Measurements from ENCODE around the gene ARHGDIG. TPM values are rescaled to one million over a fixed set of nuclear protein-coding genes. Genes with fewer than 3 reads are reported as not detected.

ARHGDIG gene
- total RNA-seq, 1 donor from 2014 or later = not detected

DNA sequence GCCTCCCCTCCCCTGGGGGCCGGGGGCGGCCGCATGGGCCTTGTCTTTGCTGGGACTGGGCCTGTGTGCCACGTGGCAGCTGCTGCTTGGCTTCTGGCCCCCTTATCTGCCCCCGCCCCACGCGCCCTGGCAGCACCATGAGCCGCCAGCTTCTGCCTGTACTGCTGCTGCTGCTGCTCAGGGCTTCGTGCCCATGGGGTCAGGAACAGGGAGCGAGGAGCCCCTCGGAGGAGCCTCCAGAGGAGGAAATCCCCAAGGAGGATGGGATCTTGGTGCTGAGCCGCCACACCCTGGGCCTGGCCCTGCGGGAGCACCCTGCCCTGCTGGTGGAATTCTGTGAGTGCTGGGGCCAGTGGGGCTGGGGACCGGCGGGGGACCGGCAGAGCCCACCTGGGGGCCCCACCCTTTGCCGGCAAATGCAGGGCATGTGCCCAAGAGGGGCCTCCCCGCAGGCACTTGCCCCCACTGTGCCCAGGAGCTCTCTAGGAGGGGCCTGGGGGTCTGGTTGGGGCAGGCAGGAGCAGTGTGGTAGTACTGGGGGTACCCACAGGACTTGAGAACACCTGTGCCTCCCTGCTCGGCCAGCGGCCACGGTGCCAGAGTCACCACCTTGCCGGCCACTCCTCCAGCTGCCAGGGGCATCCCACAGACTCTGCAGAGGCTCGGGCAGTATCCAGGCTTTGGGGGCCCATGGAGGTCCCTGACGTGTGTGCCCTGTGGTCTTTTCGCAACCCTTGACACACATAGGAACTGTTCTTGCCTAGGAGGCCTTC lies 2.8 kb downstream of the ARHGDIG start, which contains the start of gene PDIA2:
Gene PDIA2, plus strand, starts transcription at position 132 of the 773 bp plus-strand sequence. Its CDS starts 6 bp downstream, at position 138.
- no peak within 1 kb of the TSS for H3K4me3 ChIP-seq
- intact Hi-C loops (cut with DNase I) = no loop called here
- ATAC-seq (no peak), DNase-seq (no peak)
- TF ChIP-seq, protein P1, sequence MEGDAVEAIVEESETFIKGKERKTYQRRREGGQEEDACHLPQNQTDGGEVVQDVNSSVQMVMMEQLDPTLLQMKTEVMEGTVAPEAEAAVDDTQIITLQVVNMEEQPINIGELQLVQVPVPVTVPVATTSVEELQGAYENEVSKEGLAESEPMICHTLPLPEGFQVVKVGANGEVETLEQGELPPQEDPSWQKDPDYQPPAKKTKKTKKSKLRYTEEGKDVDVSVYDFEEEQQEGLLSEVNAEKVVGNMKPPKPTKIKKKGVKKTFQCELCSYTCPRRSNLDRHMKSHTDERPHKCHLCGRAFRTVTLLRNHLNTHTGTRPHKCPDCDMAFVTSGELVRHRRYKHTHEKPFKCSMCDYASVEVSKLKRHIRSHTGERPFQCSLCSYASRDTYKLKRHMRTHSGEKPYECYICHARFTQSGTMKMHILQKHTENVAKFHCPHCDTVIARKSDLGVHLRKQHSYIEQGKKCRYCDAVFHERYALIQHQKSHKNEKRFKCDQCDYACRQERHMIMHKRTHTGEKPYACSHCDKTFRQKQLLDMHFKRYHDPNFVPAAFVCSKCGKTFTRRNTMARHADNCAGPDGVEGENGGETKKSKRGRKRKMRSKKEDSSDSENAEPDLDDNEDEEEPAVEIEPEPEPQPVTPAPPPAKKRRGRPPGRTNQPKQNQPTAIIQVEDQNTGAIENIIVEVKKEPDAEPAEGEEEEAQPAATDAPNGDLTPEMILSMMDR (IDR thresholded peaks at IDR 0.05) = no peak
- no peaks in the 10 kb centered on the region for H3K9me3 ChIP-seq
- H3K27ac ChIP-seq = no peak within 1 kb of the TSS
- peaks cover 31% of the 10 kb centered on the region for H3K27me3 ChIP-seq (ENCODE audit: low read depth)
- peaks cover 13% of the 10 kb centered on the region for H3K36me3 ChIP-seq
- peaks cover 7% of the 10 kb centered on the region for H3K4me1 ChIP-seq

DNA sequence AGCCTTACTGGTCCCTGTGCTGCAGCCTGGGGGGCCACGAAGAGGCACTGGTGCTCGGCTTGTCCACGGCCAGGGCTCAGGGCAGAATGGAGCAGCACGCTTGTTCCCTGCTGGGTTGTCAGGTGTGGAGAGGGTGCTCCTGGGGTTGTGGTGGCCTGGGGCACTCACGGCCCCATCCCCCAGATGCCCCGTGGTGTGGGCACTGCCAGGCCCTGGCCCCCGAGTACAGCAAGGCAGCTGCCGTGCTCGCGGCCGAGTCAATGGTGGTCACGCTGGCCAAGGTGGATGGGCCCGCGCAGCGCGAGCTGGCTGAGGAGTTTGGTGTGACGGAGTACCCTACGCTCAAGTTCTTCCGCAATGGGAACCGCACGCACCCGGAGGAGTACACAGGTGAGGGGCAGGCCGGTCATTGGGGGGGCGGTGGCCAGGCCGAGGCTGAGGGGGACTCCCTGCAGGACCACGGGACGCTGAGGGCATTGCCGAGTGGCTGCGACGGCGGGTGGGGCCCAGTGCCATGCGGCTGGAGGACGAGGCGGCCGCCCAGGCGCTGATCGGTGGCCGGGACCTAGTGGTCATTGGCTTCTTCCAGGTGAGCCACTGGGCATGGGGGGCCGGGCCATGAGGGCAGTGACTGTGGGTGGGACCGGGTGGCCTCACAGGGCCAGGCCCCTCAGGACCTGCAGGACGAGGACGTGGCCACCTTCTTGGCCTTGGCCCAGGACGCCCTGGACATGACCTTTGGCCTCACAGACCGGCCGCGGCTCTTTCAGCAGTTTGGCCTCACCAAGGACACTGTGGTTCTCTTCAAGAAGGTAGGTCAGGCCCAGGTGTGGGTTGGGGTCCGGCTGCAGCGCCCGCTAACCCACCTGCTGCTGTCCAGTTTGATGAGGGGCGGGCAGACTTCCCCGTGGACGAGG lies 4.1 kb downstream of the ARHGDIG start:
- DNase-seq (no peak), ATAC-seq (no peak)
- TF ChIP-seq, protein P1 (IDR thresholded peaks at IDR 0.05) = no peak
- H3K27ac ChIP-seq = no peak overlapping the region
- no peak overlapping the region for H3K4me3 ChIP-seq
- H3K4me1 ChIP-seq = peaks cover 7% of the 10 kb centered on the region
- no peaks in the 10 kb centered on the region for H3K9me3 ChIP-seq
- intact Hi-C loops (cut with DNase I) = no loop called here
- peaks cover 24% of the 10 kb centered on the region for H3K36me3 ChIP-seq
- H3K27me3 ChIP-seq (ENCODE audit: low read depth) = peaks cover 27% of the 10 kb centered on the region

DNA sequence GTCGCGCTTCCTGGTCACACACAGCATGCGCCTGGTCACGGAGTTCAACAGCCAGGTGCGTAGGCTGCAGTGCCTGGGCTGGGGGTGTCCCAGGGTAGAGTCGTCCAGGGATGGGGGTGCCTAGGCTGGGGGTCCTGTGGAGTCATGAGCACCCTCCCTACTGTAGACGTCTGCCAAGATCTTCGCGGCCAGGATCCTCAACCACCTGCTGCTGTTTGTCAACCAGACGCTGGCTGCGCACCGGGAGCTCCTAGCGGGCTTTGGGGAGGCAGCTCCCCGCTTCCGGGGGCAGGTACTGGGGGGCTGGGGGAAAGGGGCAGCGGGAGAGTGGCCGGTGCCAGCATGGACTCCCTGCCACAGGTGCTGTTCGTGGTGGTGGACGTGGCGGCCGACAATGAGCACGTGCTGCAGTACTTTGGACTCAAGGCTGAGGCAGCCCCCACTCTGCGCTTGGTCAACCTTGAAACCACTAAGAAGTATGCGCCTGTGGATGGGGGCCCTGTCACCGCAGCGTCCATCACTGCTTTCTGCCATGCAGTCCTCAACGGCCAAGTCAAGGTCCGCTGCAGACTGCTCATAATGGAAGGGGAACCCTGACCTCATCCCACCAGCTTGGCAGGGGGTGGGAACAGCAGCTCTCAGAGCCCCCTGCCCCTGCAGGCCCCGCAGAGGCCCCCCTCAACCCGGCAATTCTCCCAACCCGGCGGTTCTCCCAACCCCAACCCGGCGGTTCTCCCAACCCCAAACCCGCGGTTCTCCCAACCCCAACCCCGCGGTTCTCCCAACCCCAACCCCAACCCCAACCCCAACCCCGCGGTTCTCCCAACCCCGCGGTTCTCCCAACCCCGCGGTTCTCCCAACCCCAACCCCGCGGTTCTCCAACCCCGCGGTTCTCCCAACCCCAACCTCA lies 5.0 kb downstream of the ARHGDIG start:
- ATAC-seq (no peak), DNase-seq (no peak)
- Histone ChIP-seq H3K36me3 (peaks cover 31% of the 10 kb centered on the region), H3K27ac (no peak overlapping the region), H3K27me3 (ENCODE audit: low read depth) (peaks cover 20% of the 10 kb centered on the region), H3K4me3 (no peak overlapping the region), H3K4me1 (peaks cover 7% of the 10 kb centered on the region), H3K9me3 (no peaks in the 10 kb centered on the region)
- intact Hi-C loops (cut with DNase I) = no loop called here
- TF ChIP-seq, protein P1 (IDR thresholded peaks at IDR 0.05) = no peak

DNA sequence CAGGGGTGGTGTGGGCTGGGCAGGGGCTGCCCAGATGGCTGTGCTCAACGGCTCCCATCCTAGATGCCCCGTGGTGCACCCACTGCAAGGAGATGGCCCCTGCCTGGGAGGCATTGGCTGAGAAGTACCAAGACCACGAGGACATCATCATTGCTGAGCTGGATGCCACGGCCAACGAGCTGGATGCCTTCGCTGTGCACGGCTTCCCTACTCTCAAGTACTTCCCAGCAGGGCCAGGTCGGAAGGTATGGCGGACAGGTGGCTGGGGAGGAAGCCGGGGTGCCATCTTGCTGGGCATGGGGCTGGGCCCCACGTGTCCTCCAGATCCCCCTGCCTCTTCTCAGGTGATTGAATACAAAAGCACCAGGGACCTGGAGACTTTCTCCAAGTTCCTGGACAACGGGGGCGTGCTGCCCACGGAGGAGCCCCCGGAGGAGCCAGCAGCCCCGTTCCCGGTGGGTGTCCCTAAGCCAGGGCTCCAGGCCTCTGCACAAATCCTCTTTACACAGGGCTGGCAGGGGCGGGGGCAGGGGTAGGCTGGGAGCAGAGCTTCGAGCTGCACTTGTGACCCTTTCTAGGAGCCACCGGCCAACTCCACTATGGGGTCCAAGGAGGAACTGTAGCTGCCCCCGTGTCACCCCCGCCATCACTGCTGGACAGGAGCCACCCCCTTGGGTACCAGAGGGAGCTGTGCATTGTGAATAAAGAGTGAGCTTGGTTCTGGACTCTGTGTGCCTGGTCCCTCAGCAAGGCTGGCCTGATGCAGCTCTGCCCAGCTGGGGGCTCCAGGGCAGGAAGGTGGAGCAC lies 6.3 kb downstream of the ARHGDIG start:
- TF ChIP-seq, protein P1 (IDR thresholded peaks at IDR 0.05) = no peak
- peaks cover 44% of the 10 kb centered on the region for H3K36me3 ChIP-seq
- intact Hi-C loops (cut with DNase I) = no loop called here
- no peak overlapping the region for H3K4me3 ChIP-seq
- no peak for DNase-seq
- H3K27ac ChIP-seq = no peak overlapping the region
- H3K9me3 ChIP-seq = no peaks in the 10 kb centered on the region
- no peaks in the 10 kb centered on the region for H3K4me1 ChIP-seq
- peaks cover 8% of the 10 kb centered on the region for H3K27me3 ChIP-seq (ENCODE audit: low read depth)
- ATAC-seq = no peak
